GM23338 (cell line): ENCODE data around the gene KRTAP5-1. TPM values are rescaled to one million over a fixed set of nuclear protein-coding genes. Genes with fewer than 3 reads are reported as not detected.

Experiments
- ATAC-seq: fragments of 200-7000 bp; cut with Tn5 transposase; 3 replicates; pipeline ENCODE4 v1.9.1; 2020
- DNase-seq: peaks from one replicate; pipeline ENCODE4 v3.0.0-alpha.2; 2015; ENCODE audit warnings: low spot score
- H2AFZ ChIP-seq: fragments of 200-600 bp; sonication (generic); 2 replicates; pipeline ENCODE4 v1.8.0; 2016; ENCODE audit warnings: antibody characterized with exemption, mild to moderate bottlenecking, moderate library complexity
- H3F3A ChIP-seq: fragments of 200-600 bp; sonication (generic); replicated peaks from 2 replicates; pipeline ENCODE4 v1.8.0; 2017; ENCODE audit warnings: antibody characterized with exemption, mixed run types, low read depth
- H3K27ac ChIP-seq: fragments of 200-600 bp; sonication (generic); 2 replicates; pipeline ENCODE4 v1.6.1; 2016; ENCODE audit warnings: low read depth
- H3K27me3 ChIP-seq: fragments of 200-600 bp; sonication (generic); 2 replicates; pipeline ENCODE4 v1.8.0; 2016; ENCODE audit warnings: mild to moderate bottlenecking, mixed run types, moderate library complexity; ENCODE audit not compliant: insufficient read depth
- H3K36me3 ChIP-seq: fragments of 200-600 bp; sonication (generic); 2 replicates; pipeline ENCODE4 v1.8.0; 2016; ENCODE audit warnings: mild to moderate bottlenecking; ENCODE audit not compliant: insufficient read depth
- H3K4me1 ChIP-seq: fragments of 200-600 bp; sonication (generic); 2 replicates; pipeline ENCODE4 v1.8.0; 2016; ENCODE audit warnings: mild to moderate bottlenecking, moderate library complexity; ENCODE audit not compliant: insufficient read depth
- H3K4me2 ChIP-seq: fragments of 200-600 bp; sonication (generic); 2 replicates; pipeline ENCODE4 v1.7.1; 2017; ENCODE audit warnings: mixed run types
- H3K4me3 ChIP-seq: fragments of 200-600 bp; sonication (generic); 2 replicates; pipeline ENCODE4 v1.6.1; 2016; ENCODE audit warnings: mixed run types
- H3K79me2 ChIP-seq: fragments of 200-600 bp; sonication (generic); replicated peaks from 2 replicates; pipeline ENCODE4 v1.8.0; 2017; ENCODE audit warnings: mild to moderate bottlenecking; ENCODE audit not compliant: insufficient read depth
- H3K9me2 ChIP-seq: fragments of 200-600 bp; sonication (generic); 2 replicates; pipeline ENCODE4 v1.8.0; 2017; ENCODE audit not compliant: insufficient read depth
- H4K20me1 ChIP-seq: fragments of 200-600 bp; sonication (generic); replicated peaks from 2 replicates; pipeline ENCODE4 v1.8.0; 2017; ENCODE audit warnings: mild to moderate bottlenecking; ENCODE audit not compliant: insufficient read depth
- H3K27ac Mint-ChIP-seq: 2 replicates; pipeline ENCODE4 v1.8.0; 2020; ENCODE audit warnings: inconsistent platforms, mild to moderate bottlenecking, moderate library complexity, mixed read lengths
- H3K27me3 Mint-ChIP-seq: 3 replicates; pipeline ENCODE4 v1.8.0; 2022; ENCODE audit warnings: low read depth, mild to moderate bottlenecking, moderate library complexity, mixed read lengths, inconsistent platforms; ENCODE audit not compliant: insufficient read depth, poor library complexity
- H3K36me3 Mint-ChIP-seq: 3 replicates; pipeline ENCODE4 v1.8.0; 2021; ENCODE audit warnings: low read depth, mild to moderate bottlenecking, inconsistent platforms, moderate library complexity, mixed read lengths
- H3K4me1 Mint-ChIP-seq: 3 replicates; pipeline ENCODE4 v1.8.0; 2020; ENCODE audit warnings: mild to moderate bottlenecking, inconsistent platforms, mixed read lengths
- H3K4me3 Mint-ChIP-seq: 3 replicates; pipeline ENCODE4 v1.8.0; 2021; ENCODE audit warnings: moderate library complexity, mild to moderate bottlenecking, inconsistent platforms, mixed read lengths
- H3K9me3 Mint-ChIP-seq: 3 replicates; pipeline ENCODE4 v1.8.0; 2020; ENCODE audit warnings: moderate library complexity, mild to moderate bottlenecking, inconsistent platforms, mixed read lengths
- EZH2 ChIP-seq: fragments of 200-600 bp; sonication (generic); IDR thresholded peaks from one replicate; pipeline ENCODE4 v1.8.0; 2017; ENCODE audit warnings: antibody characterized with exemption, mild to moderate bottlenecking, low read depth; ENCODE audit not compliant: unreplicated experiment
- EZH2phosphoT487 ChIP-seq: fragments of 200-600 bp; sonication (generic); IDR thresholded peaks from one replicate; pipeline ENCODE4 v1.8.1; 2018; ENCODE audit warnings: antibody characterized with exemption; ENCODE audit not compliant: unreplicated experiment
- JUNB ChIP-seq: IDR thresholded peaks from one replicate; pipeline ENCODE4 v1.6.1; 2016; ENCODE audit warnings: antibody characterized with exemption; ENCODE audit not compliant: unreplicated experiment
- NANOG ChIP-seq: IDR thresholded peaks from 2 replicates; pipeline ENCODE4 v1.6.1; 2016; ENCODE audit warnings: antibody characterized with exemption, borderline replicate concordance
- POLR2AphosphoS5 ChIP-seq: IDR thresholded peaks from 2 replicates; pipeline ENCODE4 v1.6.1; 2016; ENCODE audit warnings: antibody characterized with exemption, low read depth
- STAT1 ChIP-seq: IDR thresholded peaks from one replicate; pipeline ENCODE4 v1.6.1; 2016; ENCODE audit warnings: antibody characterized with exemption; ENCODE audit not compliant: unreplicated experiment
- ZNF331 ChIP-seq: fragments of 250-450 bp; sonication (Bioruptor Pico); IDR thresholded peaks from 2 replicates; pipeline ENCODE4 v1.5.0; 2020; ENCODE audit warnings: low read depth, mild to moderate bottlenecking, moderate library complexity
- ZNF462 ChIP-seq: fragments of 250-450 bp; sonication (Bioruptor Pico); IDR thresholded peaks from 2 replicates; pipeline ENCODE4 v1.5.0; 2020; ENCODE audit warnings: mild to moderate bottlenecking, moderate library complexity
- polyA plus RNA-seq: library from polyadenylated mRNA; unstranded; fragments of >200 nt; fragmentation: Nextera tagmentation; extraction: Ambion mirVana; gene quantifications from 2 replicates; pipeline ENCODE4 v1.2.1, GENCODE V29; 2016
- total RNA-seq: library from RNA; depleted of rRNA; stranded (reverse); fragments of >200 nt; shearing (Covaris generic); gene quantifications from 2 replicates; pipeline ENCODE4 v1.2.3, GENCODE V29; 2014
- TF ChIP-seq, protein P1 (sequence below): IDR thresholded peaks from one replicate; pipeline ENCODE4 v1.6.1; 2018; ENCODE audit warnings: antibody characterized with exemption; ENCODE audit not compliant: unreplicated experiment

Gene KRTAP5-1
- total and polyA plus RNA-seq, 2 experiments from 2014 or later = not detected

DNA sequence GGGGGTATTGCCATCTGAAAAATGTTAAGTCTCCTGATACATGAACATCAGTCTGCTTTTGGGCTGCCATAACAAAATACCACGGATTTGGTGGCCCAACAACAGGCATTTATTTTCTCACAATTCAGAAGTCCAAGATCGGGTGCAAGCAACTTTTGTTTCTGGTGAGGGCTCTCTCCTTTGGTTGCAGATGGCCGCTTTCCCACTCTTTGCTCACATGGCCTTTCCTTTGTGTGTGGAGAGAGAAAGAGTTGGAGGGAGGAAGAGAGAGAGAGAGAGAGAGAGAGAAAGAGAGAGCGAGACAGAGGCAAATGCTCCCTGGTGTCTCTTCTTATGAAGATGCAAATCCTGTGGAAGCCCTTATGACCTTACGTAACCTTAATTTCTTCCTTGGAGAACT is 15.5 kb upstream of the KRTAP5-1 start (continued):
- TF ChIP-seq ZNF462 (CRISPR knock-in tag) (no peak), ZNF331 (no peak), EZH2phosphoT487 (no peak), EZH2 (no peak), JUNB (no peak), POLR2AphosphoS5 (no peak), STAT1 (no peak), NANOG (no peak)

GRCh38 chr11:1598816-1599215 is 13.7 kb upstream of the KRTAP5-1 start:
- Histone ChIP-seq H3K79me2 (no peaks in the 10 kb centered on the region), H3K9me2 (no peaks in the 10 kb centered on the region), H3K4me2 (no peak overlapping the region), H3K27ac (no peak overlapping the region), H3F3A (peaks cover 13% of the 10 kb centered on the region; the same call in 1 of the 2 replicates), H3K27me3 (no peaks in the 10 kb centered on the region), H3K4me1 (peaks cover 18% of the 10 kb centered on the region), H4K20me1 (no peaks in the 10 kb centered on the region), H2AFZ (no peak overlapping the region), H3K36me3 (no peaks in the 10 kb centered on the region), H3K4me3 (no peak overlapping the region)
- peaks cover 5% of the 10 kb centered on the region; the same call in 1 of the 3 replicates for H3K36me3 Mint-ChIP-seq
- H3K4me1 Mint-ChIP-seq = peaks cover 28% of the 10 kb centered on the region
- peaks cover 22% of the 10 kb centered on the region; the same call in 2 of the 3 replicates for H3K9me3 Mint-ChIP-seq
- H3K27ac Mint-ChIP-seq = no peak overlapping the region
- no peak overlapping the region for H3K4me3 Mint-ChIP-seq
- H3K27me3 Mint-ChIP-seq = peaks cover 15% of the 10 kb centered on the region
- ATAC-seq = no peak
- no peak for DNase-seq
- TF ChIP-seq EZH2 (no peak), JUNB (no peak), EZH2phosphoT487 (no peak)
- TF ChIP-seq, protein P1, sequence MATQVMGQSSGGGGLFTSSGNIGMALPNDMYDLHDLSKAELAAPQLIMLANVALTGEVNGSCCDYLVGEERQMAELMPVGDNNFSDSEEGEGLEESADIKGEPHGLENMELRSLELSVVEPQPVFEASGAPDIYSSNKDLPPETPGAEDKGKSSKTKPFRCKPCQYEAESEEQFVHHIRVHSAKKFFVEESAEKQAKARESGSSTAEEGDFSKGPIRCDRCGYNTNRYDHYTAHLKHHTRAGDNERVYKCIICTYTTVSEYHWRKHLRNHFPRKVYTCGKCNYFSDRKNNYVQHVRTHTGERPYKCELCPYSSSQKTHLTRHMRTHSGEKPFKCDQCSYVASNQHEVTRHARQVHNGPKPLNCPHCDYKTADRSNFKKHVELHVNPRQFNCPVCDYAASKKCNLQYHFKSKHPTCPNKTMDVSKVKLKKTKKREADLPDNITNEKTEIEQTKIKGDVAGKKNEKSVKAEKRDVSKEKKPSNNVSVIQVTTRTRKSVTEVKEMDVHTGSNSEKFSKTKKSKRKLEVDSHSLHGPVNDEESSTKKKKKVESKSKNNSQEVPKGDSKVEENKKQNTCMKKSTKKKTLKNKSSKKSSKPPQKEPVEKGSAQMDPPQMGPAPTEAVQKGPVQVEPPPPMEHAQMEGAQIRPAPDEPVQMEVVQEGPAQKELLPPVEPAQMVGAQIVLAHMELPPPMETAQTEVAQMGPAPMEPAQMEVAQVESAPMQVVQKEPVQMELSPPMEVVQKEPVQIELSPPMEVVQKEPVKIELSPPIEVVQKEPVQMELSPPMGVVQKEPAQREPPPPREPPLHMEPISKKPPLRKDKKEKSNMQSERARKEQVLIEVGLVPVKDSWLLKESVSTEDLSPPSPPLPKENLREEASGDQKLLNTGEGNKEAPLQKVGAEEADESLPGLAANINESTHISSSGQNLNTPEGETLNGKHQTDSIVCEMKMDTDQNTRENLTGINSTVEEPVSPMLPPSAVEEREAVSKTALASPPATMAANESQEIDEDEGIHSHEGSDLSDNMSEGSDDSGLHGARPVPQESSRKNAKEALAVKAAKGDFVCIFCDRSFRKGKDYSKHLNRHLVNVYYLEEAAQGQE = no peak
